Stimulated activated CD4-positive, alpha-beta T cell treated with anti-CD3 and anti-CD28 coated beads, Interleukin-1b, Interleukin-23, amount 100 ng/mL, for 4 hours (primary cell): ENCODE data around the gene TMEM51.
"Not testable (repeated sequence)": the region's sequence is repeated elsewhere in the genome, so short reads cannot be mapped to it uniquely, and the experiment has no call there.

Experiments used
- DNase-seq, 2 donors: peaks; one replicate each; pipeline ENCODE4 v3.0.0-alpha.2; 2020; ENCODE audit warnings: low read depth in 2 of 2

Gene TMEM51

DNA sequence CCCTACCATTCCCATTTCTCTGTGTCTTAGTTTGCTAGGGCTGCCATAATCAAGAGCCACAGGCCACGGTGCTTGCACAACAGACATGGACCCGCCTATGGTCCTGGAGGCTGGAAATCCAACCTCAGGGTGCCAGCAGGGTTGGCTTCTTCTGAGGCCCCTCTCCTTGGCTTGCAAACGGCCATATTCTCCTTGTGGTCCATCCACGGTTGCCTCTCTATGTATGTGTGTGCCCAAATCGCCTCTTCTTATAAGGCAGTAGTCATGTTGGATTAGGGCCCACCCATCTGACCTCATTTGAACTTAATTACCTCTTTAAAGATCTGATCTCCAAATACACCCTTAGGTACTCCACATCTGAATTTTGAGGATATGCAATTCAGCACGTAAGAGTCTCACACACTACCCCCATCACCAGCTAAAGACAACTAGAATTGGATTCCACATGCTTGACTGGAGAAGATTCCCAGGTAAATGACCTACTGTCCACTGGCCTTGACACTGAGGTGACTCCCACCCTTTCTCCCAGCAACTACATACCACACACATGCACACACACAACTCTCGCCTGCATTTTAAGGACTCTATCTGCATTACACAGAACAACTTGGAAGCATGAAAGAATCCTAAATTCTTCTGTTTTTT lies 28.3 kb upstream of the TMEM51 start:
- no peak for DNase-seq

DNA sequence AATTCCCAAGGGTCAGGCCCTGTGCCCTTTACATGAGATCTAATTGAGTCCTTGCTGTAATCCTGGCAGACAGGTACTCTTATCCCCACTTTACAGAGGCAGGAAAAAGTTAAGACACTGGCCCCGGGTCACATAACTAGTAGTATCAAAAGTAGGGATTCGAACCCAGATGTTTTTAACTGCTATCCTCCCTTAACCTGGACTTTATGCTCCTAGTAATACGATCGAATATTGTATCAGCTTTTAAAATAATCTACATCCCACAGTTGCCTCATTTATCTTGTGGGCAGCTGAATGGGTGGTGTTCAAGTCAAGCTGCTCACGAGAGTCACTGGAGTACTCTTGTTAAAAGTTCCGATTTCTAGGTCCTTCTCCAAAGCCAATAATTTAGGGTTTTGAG lies 25.5 kb upstream of the TMEM51 start:
- no peak for DNase-seq

DNA sequence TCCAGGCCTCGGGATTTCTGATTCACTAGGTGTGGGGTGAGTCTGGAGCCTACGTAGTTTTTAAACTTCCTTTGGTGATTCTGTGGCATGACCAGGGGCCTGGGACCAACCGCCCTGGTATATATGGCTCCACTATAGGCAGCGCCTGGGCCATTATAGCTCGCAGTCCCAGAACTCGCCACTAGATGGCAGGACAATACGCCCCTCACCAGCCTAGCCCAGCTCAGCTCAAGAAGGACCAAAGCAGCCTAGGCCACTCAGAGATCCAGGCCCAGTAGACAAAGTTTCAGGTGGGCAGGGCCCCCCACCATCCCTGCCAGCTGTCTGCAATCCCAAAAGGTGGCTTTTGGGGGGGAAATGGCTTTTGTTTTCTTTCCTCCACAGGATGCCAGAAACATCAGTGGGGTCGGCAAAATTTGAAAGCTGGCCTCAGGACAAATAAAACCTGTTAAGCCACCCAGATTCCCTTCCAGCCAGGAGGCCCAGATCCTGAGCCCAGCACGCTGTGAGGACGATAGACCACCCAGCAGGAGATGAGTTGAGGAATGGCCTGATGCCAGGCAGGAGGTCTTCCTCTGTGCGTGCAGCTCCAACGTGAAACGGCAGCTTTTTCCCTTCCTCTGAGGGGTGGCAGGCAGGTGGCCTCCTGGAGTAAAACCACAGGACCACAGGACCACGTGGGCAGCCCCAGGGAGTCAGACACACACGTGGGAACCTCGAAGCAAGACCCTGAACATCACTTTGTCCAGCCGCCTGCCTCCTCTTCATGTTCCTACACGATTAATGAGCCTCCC lies 24.8 kb upstream of the TMEM51 start:
- peak; percentile 58 to 68 for DNase-seq

DNA sequence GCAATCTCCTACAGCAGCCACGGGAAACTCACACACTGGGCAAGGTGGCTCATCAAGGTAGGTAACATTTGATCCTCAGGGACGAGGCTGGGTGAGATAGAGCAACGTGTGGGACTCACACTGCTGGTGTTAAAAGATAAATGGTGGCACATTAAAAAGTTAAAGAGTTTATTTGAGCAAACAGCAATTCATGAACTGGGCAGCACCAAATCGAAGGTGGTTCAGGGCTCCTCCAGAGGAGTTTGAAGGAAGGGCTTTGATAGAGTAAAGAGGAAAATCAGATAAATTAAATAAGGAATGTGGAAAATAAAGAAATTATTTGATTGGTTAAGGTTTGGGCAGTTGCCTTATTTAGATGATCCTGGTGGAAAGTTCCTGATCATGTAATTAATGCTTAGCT lies 23.6 kb upstream of the TMEM51 start:
- no peak for DNase-seq

DNA sequence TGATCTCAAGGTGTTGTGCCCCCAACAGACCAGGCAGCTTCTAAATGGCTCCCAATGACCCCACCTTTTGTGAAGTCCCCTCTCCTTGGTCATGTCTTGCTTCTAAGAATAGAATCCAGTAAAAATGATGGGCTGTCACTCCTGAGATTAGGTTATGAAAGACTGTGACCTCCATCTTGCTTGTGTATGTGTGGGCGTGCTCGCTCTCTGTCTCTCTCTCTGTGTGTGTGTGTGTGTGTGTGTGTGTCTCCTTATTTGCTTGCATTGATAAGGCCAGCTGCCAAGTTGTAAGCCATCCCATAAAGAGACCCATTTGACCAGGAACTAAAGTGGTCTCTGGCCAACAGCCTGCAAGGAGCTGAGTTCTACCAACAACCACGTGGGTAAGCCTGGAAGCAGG lies 22.9 kb upstream of the TMEM51 start:
- DNase-seq, result no peak

DNA sequence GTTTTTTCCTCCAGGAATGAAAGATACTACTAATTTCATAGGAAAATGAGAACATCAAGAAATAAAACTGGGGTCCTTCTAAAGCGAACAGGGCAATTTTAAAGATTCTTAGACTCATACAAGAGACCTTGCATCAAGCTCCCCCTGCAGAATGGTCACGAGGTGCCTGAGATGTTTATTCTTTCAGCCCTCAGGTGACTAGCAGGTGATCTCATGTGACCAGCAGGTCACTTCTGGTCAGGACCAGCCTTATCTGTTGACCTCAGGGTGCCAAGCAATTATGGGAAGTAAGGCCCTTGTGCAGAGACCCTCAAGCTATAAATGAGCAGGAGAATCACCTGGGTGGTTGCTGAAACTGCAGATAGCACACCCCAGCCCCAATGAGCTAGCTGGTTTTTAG lies 20.6 kb upstream of the TMEM51 start:
- DNase-seq, result no peak

DNA sequence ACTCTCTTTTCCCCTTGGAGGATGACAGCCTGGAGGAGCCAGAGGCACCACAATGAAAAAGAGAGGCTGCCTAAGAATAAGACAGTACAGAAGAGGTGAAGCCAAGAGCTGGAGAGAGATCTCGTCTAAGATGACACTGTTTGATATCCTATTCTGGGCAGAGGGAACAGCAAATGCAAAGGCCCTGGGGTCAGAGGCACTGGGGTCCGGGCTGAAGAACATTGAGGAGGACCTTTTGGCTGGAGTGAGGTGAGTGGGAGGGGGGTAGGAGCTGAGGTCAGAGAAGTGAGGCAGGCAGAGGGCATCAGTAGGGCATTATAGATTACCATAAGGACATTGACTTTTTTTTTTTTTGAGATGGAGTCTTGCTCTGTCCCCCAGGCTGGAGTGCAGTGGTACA lies 19.3 kb upstream of the TMEM51 start:
- no peak for DNase-seq

DNA sequence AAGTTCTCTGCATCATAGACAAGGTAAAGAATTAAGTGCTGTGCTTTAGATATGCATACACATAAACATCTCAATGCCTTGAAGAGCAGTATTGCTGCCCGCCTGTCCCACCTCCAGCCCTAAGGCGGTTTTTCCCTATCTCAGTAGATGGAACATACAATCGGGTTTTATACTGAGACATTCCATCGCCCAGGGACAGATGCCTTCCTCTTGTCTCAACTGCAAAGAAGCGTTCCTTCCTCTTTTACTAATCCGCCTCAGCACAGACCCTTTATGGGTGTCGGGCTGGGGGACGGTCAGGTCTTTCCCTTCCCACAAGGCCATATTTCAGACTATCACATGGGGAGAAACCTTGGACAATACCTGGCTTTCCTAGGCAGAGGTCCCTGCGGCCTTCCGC lies 17.9 kb upstream of the TMEM51 start:
- DNase-seq, result not testable (repeated sequence)

DNA sequence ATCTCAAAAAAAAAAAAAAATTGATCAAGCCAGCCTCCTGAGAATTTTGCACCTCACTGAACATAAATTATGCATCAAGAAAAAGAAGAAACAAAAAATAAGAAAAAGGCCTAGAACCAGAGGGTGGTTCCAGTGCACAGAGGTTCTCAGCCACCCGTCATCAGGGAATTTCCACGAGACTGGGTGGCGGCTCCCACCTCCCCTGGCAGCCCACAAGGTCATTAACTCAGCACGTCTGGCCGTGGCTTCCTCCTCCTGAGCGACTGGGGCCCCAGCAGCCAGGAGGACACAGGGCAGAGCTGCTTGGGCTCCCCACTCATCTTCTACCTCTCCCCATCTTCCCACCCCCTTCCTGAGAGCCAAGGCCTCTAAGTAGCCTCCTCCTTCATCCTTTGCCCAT lies 15.7 kb upstream of the TMEM51 start:
- DNase-seq, result no peak

DNA sequence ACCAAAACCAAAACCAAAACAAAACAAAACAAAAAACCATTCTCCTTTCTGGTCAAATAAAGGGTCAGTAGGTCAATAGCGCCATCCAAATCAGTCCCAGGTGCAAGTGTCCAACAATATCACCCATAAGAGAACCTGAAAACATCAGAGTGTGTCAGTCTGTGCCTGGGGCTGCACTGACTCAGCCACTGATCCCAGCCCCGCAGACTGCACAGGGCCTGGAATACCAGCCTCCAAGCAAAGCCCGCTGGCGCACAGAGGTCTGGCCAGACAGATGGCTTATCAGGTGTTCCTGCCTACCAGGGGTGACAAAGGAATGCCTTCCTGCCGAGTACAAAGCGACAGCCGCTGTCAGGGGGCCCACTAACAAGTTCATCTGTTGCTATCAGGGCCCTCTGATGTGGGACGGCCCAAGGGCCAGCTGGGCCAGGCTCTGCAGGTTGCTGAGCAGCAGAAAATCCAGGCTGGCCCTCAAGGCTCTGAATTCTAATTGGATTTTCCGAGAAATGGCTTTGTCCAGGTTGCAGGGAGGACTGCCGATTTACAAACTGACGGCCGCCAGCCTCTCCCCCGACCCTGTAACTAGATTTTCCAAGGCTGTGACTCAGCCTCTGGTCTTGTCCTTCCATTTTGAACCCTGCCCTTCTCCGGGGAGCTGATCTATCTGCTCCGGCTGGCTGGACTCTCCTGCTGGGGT lies 13.7 kb upstream of the TMEM51 start:
- DNase-seq, result no peak

DNA sequence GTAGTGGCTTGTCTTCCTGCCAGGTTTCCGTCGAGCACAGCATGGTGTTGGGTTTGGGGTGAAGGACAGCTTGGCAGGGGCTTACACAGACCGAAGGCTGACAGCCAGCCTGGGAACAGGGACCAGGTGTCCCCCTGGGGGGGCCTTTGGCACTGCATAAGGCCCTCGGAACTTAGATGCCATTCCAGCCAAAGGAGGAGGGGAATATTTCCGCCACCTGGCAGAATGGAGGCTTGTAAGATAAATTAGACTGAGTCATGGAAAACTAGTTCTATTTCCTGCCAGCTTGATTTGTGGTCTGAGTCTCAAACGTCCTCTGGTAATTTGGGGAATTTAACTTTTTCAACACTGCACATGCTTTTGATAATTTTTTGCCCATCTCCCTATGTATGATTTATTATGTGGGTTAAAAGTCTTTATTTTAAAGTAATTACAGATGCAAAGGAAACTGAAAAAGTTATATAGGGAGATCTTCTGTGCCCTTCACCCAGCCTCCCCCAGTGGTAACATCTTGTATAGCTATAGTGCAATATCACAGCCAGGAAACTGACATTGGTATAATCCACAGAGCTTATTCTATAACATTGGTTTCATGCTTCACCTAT lies 11.5 kb upstream of the TMEM51 start:
- no peak for DNase-seq

DNA sequence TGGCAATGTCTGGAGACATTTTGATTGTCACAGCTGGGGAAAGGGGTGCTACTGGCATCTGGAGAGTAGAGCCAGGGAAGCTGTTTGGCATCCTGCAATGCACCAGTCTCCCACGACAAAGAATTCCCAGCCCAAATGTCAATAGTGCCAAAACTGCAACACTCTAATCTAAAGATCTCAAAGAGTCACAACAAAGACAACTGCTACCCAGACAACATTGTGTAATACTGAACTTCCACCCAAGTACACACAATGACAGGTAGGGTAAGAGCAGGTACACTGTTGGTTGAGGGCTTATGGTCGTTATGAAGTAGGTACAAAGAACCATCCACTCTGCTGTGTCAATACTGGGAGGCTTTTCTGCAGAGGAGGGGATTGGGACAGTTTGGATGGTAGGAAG lies 8.2 kb upstream of the TMEM51 start:
- DNase-seq, result no peak

DNA sequence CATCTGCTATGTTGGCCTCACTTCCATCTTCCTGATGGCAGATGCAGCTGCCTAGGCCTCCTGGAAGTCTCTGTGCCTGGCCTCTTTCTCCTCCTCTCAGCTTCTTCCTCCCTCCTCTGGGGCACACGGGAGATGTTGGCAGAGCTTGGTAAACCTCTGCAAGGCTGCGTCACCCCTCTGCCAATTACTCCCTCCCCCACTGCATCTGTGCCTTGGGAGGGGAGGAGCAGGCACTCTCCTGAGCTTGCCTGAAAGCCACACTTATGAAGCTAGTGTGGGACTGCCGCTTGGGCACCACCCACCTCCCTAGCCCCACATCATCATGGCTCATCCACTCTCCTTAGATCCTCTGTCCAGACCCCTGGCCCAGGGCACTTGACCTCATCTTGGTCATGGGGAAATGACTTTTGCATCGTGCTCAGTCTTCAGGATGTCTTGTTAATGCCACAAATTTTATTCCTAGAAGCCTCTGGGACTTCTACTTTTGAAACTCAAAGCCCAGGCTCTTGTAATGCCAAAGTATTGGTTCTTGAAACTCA lies 7.3 kb upstream of the TMEM51 start:
- no peak for DNase-seq

DNA sequence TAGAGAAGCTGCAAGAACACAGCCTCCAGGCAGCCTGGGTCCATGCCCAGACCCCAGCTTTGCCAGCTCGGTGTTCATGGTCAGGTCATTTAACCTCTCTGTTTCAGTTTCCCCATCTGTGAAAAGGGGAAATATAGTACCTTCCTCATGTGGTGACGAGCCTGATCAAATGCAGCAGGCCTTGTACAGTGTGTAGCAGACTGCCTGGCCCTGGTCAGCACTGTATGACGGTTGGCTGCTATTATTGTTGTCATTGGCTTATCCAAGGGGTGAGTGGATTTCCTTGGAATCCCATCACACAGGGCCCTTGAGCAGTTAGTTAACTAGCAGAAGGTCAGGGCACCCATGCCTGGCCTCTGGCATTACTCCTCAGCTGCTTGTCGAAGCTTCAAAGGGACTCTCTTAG lies 6.6 kb upstream of the TMEM51 start:
- no peak for DNase-seq

DNA sequence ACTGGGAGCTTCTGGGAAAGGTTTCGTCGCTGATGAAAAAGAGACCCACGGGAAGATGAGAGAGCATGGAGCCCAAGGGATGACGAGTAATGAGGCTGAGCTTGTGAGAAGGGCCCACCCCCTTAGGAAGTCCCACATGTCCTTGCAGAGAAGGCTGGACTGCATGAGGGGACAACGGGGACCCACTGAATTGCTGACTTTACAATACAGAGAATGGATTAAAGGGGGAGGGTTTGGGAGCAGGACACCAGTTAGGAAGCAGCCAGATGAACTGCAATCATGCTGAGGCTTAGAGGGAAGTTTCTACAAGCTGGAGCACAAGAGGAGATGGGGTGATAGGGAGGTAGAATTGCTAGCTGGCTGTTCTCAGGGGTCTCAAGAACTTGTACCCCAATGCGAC lies 5.5 kb upstream of the TMEM51 start:
- DNase-seq, result no peak

DNA sequence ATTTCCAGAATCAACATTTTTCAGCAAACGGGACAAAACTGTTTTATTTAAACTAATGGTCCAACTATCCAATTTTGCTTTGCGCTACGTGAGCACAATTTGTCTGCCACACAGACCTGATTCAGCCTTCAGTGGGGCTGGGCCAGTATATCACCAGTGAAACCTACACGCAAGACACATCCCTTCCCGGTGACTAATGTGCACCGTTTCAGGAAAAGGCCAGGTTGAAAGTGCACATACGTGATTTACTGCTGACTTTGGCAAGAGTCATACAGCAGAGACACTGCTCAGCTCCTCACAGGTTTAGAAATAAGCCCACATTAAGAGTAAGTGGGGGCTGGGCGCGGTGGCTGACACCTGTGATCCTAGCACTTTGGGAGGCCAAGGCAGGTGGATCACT lies 5.1 kb upstream of the TMEM51 start:
- DNase-seq, result no peak

DNA sequence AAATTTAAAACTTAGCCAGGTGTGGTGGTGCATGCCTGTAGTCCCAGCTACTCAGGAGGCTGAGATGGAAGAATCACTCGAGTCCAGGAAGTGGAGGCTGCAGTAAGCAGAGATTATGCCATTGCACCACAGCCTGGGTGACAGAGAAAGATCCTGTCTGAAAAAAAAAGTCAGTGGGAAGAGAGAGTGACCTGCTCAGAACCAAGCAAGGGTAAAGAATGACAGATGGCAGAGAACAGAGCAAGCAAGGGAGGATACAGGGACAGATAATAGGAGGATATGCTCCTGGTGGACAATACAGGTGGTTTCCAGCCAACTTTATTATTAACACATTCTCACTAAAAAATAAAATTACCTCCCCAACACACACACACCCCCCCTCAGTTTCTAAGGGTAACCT lies 4.6 kb upstream of the TMEM51 start:
- DNase-seq, result no peak

DNA sequence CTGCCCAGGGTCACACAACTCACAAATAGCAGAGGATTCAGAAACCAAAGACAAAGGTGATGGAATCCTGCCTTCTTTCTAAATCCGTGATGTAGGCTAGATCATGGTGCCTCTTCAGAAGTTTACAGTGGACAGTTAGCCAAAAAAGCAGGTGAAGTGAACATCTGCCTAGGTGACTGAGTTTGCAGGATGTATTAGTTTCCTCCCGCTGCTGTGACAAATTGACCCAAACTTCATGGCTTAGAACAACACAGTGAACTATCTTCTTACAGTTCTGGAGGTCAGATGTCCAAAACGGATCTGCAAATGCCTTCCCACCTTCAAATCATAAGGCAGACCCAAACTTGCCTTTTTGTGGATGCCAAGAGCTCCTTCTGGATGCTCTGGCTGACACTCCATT lies 3.2 kb upstream of the TMEM51 start:
- no peak for DNase-seq

DNA sequence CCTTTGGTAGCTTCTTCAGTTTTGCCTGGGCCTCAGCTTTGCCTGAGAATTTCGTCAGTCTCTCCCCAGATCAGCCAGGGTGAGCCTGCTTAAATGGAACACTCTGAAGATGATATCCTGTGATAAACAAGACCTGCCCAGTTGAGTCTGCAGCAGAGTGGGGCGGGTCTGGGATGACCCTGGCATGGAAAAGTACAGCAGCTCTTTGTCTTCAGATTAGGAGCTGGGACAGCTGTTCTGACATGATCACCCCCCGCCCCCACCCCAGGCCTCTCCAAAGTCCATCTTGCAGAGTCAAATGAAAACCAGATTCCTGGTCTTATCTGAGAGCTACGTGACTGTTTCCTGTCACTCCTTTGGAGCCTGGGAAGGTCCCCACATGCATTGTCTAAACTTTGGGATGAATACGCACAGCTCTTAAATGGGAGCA lies 2.2 kb upstream of the TMEM51 start:
- DNase-seq, result no peak

DNA sequence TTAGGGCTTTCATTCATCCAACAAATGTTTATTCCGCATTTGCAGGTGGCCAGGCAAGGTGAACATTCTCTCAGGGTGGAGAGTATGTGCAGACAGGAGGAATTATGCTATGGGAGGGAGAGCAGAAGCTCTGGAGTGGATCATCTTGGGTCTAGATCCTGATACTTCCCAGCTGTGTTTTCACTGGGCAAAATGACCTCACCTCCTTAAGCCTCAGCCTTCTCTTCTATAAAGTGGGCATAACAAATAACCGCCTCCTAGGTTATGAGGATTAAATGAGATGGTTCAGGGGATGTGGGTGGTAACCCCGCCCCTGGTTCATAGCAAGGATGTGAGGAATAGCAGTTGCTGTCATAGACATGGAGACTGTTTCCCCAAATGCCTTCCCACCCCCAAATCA lies 1.7 kb upstream of the TMEM51 start:
- DNase-seq, result no peak

DNA sequence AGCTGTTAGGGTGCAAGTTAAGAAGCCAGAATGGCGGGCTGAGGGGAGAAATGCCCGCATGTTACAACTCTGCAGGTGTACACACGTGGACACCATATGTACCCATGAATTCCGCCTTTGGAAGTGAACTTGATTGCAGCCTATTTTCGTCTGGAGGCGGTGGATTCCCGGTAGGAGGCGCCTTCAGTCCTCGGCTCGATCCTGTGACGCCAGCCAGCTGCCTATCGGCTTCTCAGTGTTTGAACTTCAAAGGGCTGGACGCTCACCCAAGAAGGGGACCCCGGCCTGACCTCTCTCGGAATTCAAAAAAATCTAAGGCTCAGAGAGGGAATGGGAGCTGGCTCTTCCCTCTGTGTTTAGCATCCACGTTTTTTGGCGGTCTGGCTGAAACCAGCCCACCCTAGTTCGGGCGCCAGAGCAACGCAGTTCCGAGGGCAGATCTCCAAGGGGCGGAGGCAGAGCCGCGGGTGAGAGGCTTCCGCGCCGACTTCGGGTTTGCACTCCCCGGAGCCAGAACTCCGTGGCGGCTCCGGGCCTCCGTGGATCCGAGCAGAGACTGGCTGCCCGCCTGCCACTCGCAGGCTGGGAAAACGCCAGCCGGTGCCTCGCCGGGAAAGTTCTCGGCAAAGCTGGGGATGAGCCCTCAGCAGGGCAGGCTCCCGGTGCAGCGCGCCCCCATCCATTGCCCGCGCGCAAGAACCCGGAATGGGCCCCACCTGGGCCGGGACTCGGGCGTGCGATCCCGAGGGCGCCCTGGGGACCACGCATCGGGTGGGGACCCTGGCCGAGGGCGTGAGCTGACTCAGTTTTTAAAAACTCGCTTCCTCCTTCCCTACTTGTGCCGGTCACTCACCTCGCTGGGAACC lies 996 bp upstream of the TMEM51 start:
- DNase-seq, result no peak
